Epithelial cell of proximal tubule (primary cell): ENCODE data around the gene FAM156A. TPM values are rescaled to one million over a fixed set of nuclear protein-coding genes. Genes with fewer than 3 reads are reported as not detected.
"Not testable (repeated sequence)": the region's sequence is repeated elsewhere in the genome, so short reads cannot be mapped to it uniquely, and the experiment has no call there.

Experiments
- DNase-seq: peaks from one replicate; pipeline ENCODE4 v3.0.0-alpha.2; 2011; ENCODE audit warnings: low read depth
- H3K4me3 ChIP-seq: 2 replicates; pipeline ENCODE4 v1.5.1; 2011; ENCODE audit warnings: low read depth, mild to moderate bottlenecking, low read length
- CTCF ChIP-seq: conservative IDR thresholded peaks from 2 replicates; pipeline ENCODE4 v1.5.1; 2012; ENCODE audit warnings: low read depth, mild to moderate bottlenecking, low read length
- total RNA-seq: library from RNA; depleted of rRNA; stranded (reverse); fragments of >200 nt; gene quantifications from 2 replicates; pipeline ENCODE4 v1.2.3, GENCODE V29; 2015

FAM156A gene
- total RNA-seq, 1 donor from 2014 or later: 12.6 TPM

DNA sequence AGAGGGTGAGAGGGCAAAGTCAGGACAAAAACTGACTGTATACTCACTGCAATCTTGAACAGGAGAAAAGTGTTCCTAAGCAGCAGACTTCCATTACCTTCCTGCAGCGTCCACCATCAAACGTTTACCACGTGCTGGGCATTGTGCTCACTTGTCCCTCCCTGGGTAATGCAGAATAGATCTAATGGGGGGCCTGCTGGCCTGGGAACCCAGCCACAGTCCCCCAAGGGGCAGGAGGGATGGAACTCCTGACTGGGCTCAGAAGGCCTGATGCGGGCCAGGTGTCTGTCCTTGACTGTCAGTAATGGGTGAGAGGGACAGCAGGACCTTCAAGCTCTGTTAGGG, 37.6 kb upstream of the FAM156A start:
- H3K4me3 ChIP-seq: peak overlapping the region; percentile 60
- no peak for DNase-seq
- no peak for TF ChIP-seq CTCF

DNA sequence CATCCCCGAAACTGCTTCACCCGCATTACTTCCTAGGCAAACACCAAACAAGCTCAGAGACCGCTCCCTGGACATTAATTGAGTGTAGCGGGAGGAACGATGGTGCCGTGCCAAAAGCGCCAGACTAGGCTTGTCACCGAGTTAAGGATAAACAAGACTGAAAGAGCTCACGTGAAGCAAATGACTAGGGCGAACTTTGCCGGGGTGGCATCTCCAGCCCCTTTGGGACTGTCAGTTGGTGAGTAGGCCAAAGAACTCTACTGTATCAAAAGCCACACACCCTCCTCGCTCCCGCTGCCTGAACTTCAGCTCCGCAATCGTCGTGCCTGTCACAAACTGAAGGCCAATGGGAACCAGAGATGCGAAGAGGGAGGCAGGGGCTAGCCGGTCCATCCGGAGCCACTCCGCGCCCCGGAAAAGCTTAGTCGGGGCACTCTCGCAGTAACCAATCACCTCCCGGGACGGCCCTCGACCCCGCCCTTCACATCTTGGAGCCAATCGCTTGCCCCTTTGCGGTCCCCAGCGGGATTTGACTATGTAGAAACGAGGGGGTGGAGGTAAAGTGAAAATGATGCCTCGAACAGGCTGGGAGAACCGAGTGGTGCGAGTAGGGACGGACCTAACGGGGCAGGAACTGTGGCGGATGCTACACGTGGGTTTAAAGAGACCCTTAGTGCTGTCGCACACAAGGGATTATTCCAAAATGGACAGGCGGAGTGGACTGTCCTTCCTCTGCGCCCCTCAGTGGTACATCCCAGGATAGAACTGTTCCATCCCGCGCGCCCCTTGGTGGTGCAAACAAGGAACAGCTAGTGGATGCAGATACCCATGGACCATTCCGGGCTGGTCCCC, 37.0 kb upstream of the FAM156A start:
- TF ChIP-seq CTCF: peak; percentile 58
- H3K4me3 ChIP-seq: peak overlapping the region; percentile 60
- DNase-seq: peak; percentile 63

DNA sequence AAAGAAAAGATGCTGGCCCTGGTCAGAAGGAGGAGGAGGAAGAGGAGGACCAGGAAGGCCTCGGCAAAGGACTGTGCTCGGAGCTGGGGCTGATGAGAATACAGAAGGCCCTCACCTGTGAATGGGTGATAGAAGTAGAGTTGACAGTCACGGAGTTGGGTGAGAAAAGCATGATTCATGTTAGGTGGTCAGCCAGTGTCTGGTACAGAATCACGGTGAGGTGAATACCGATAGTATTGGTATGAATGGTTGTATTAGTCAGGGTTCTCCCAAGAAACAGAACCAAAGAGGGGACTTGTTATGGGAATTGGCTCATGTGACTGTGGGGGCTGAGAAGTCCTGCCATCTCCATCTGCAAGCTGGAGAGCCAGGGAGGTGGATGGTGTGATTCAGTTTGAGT, 32.5 kb upstream of the FAM156A start:
- DNase-seq: no peak
- no peak for TF ChIP-seq CTCF

GRCh38 chrX:52990011-52990631, 31.8 kb upstream of the FAM156A start:
- not testable (repeated sequence) for DNase-seq, H3K4me3 ChIP-seq
- peak; percentile 62 for TF ChIP-seq CTCF

More for the DNA sequence above, 32.5 kb upstream of the FAM156A start:
- no peak overlapping the region for H3K4me3 ChIP-seq

DNA sequence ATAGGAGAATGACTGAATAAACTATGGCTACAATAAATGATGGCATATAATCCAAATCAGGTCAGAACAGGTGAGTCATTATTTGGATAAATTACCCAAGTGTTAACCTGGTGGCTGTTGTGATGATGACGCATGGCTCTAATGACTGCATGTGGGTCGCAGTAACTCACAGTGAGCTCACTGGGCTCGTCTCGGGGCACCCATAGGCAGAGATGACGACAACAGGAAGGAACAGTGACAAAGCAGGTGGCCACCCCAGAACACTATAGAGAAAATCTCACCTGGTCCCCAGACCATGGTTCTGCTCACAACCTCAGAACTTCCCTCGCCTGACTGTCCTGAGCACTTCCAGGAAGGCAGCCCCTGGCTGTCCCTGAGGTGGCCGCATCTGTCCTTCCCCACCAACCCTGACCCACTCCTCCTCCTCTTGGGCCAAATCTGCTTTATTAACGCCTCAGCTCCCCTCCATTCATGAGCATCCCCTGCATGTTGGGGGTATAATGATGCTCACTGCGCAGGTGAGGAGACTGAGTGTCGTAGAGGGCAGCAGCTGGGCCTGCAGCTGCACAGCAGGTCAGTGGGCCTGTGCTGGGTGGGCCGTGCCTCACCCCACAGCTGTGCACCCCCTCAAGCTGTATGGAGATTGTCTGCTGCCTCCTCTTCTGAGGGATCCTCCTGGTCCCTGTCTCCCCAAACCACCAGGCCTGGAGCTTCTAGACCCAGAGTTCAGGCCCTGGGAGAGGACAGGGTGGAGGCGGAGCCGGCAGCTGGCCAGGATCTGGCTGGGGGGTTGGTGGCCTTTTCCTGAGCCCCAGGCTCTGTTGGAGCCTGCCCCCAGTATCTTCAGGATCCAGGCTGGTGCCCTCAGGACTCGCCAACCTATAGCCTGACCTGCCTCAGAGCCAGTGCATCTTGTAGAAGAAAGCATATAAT, 30.9 kb upstream of the FAM156A start:
- no peak for TF ChIP-seq CTCF
- DNase-seq: no peak
- no peak overlapping the region for H3K4me3 ChIP-seq

- no peak overlapping the region for H3K4me3 ChIP-seq
- TF ChIP-seq CTCF: no peak
- DNase-seq: no peak
These were observed 25.1 kb upstream of the FAM156A start for GRCh38 chrX:52983321-52984000.
